Naive thymus-derived CD4-positive, alpha-beta T cell (primary cell): ENCODE data around the gene AKAP8. TPM values are rescaled to one million over a fixed set of nuclear protein-coding genes. Genes with fewer than 3 reads are reported as not detected.
A peak's percentile ranks its signal among the peaks of the same experiment; 100 is the strongest.

Experiments
- ATAC-seq: fragments of 150-1000 bp; cut with Tn5 transposase; 2 replicates; pipeline ENCODE4 v1.10.0; 2021; ENCODE audit warnings: mild to moderate bottlenecking, moderate library complexity
- CTCF ChIA-PET: fragments of 350-600 bp; sonication (Branson Sonifier 250); formaldehyde crosslinking; loops from one replicate; lab custom pipeline; 2021; ENCODE audit warnings: antibody characterized with exemption; lab: Charles Lee
- POLR2A ChIA-PET: fragments of 350-600 bp; sonication (Branson Sonifier 250); formaldehyde crosslinking; loops from one replicate; lab custom pipeline; 2021; ENCODE audit warnings: antibody characterized with exemption, inconsistent platforms; lab: Charles Lee
- DNase-seq, 9 donors: peaks; one replicate each; pipeline versions ENCODE4 v3.0.0 to v3.0.0-alpha.2; 2020 to 2022; ENCODE audit warnings: mixed read lengths in 1 of 9
- H3K27ac ChIP-seq: one replicate; pipeline ENCODE4 v1.7.0; 2013; ENCODE audit warnings: mild to moderate bottlenecking, low read depth, low read length, moderate library complexity
- H3K27me3 ChIP-seq, 2 donors: one replicate each; pipeline ENCODE4 v1.7.0; 2013; ENCODE audit warnings: low read length in 2 of 2, mild to moderate bottlenecking in 2 of 2, moderate library complexity in 2 of 2; ENCODE audit not compliant: control insufficient read depth in 2 of 2, insufficient read depth in 2 of 2
- H3K36me3 ChIP-seq, 3 experiments: 1 replicate in 2 of 3; 2 replicates in 1 of 3; pipeline ENCODE4 v1.7.0; 2013; ENCODE audit warnings: low read length in 3 of 3, mild to moderate bottlenecking in 3 of 3, moderate library complexity in 1 of 3; ENCODE audit not compliant: insufficient read depth in 3 of 3, control insufficient read depth in 2 of 3
- H3K4me1 ChIP-seq, 2 donors: one replicate each; pipeline ENCODE4 v1.7.0; 2013; ENCODE audit warnings: low read length in 2 of 2, mild to moderate bottlenecking in 2 of 2, moderate library complexity in 1 of 2; ENCODE audit not compliant: control insufficient read depth in 2 of 2, insufficient read depth in 2 of 2
- H3K4me3 ChIP-seq: 2 replicates; pipeline ENCODE4 v1.7.0; 2013; ENCODE audit warnings: mild to moderate bottlenecking, low read length
- H3K9me3 ChIP-seq, 3 experiments: 1 replicate in 2 of 3; 2 replicates in 1 of 3; pipeline ENCODE4 v1.7.0; 2013; ENCODE audit warnings: low read length in 3 of 3; ENCODE audit not compliant: control insufficient read depth in 2 of 3
- H3K27ac Mint-ChIP-seq, 9 donors: one replicate each; pipeline ENCODE4 v1.8.0; 2020 to 2022; ENCODE audit warnings: mixed read lengths in 9 of 9, mild to moderate bottlenecking in 8 of 9, moderate library complexity in 5 of 9, inconsistent platforms in 2 of 9
- H3K27me3 Mint-ChIP-seq, 5 donors: one replicate each; pipeline ENCODE4 v1.8.0; 2021 to 2022; ENCODE audit warnings: mixed read lengths in 5 of 5, mild to moderate bottlenecking in 1 of 5
- H3K36me3 Mint-ChIP-seq, 5 donors: one replicate each; pipeline ENCODE4 v1.8.0; 2020 to 2022; ENCODE audit warnings: mixed read lengths in 5 of 5, mild to moderate bottlenecking in 3 of 5, inconsistent platforms in 1 of 5
- H3K4me1 Mint-ChIP-seq, 7 donors: one replicate each; pipeline ENCODE4 v1.8.0; 2020 to 2022; ENCODE audit warnings: mixed read lengths in 7 of 7, mild to moderate bottlenecking in 3 of 7, inconsistent platforms in 1 of 7
- H3K4me3 Mint-ChIP-seq, 10 donors: one replicate each; pipeline ENCODE4 v1.8.0; 2020 to 2022; ENCODE audit warnings: mild to moderate bottlenecking in 10 of 10, mixed read lengths in 10 of 10, moderate library complexity in 6 of 10, inconsistent platforms in 2 of 10
- H3K9me3 Mint-ChIP-seq, 11 donors: one replicate each; pipeline ENCODE4 v1.8.0; 2020 to 2022; ENCODE audit warnings: mixed read lengths in 11 of 11, mild to moderate bottlenecking in 4 of 11, inconsistent platforms in 1 of 11, moderate library complexity in 1 of 11
- intact Hi-C, 2 donors: fragments of 100-400 bp; cut with micrococcal nuclease; formaldehyde crosslinking; loops; one replicate each; pipeline ENCODE4 v1.15.1; 2023
- polyA plus RNA-seq, 2 donors: library from polyadenylated mRNA; unstranded; fragments of 300-500 nt; fragmentation: Illumina TruSeq; gene quantifications; one replicate each; pipeline ENCODE4 v1.2.3, GENCODE V29; 2021
- total RNA-seq, 6 experiments: library from RNA in 5 of 6; stranded (reverse) in 5 of 6; gene quantifications; 1 replicate in 5 of 6; 2 replicates in 1 of 6; pipeline ENCODE4 v1.2.3 and lab custom pipeline; 2021 to 2026

Gene AKAP8
- total and polyA plus RNA-seq, 7 experiments from 2014 or later = 11.9 to 81.2 (median 76.4) TPM

DNA sequence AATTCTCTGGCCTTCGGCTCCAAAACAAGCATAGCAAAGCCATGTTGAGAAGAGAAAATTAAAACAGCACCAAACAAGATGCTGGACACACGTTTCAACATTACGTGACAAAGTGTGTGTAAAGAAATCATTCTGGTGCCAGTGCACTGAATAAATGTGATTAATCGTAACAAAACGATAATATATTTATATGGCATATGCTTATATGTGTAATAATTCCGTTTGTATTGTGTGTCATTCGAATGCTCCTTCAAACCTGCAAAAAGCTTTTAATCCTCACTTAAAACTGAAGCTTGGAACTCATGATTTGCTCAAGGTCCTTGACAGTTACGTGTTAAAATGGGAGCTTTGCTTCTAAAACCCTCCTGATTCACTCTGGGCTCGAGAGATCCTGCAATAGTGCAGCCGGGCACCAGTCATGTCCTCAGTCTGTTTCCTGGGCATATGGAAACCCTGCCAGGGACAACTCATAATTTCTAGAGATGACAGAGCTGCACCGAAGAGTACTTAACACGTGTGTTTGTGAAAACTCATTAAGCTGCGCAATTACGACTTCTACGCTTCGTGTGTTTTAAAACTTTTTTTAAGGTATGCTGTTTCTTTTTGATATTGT lies 39.9 kb upstream of the AKAP8 start:
- DNase-seq = no peak
- no peaks in the 10 kb centered on the region for H3K9me3 ChIP-seq
- peaks cover 5 to 33% (median 9%) of the 10 kb centered on the region in 3 experiments for H3K36me3 ChIP-seq
- intact Hi-C loops = loop anchor here (1.0 to 2.0 kb wide), 16 partner anchors 13 to 417 kb away; partner anchors contain the start of genes AKAP8 (in 2 of the 2) and RASAL3 (in 1 of the 2)
- no peaks in the 10 kb centered on the region for H3K27me3 Mint-ChIP-seq
- POLR2A ChIA-PET = interaction anchor here (0.6 to 6.9 kb wide), 25 partner anchors 9 to 657 kb away, joined by 3 to 128 read pairs (median 5); partner anchors contain the start of genes AKAP8, BRD4, RASAL3 and TPM4
- H3K4me3 Mint-ChIP-seq = peak overlapping the region; percentile 92 to 100 (median 99)
- no peak overlapping the region for H3K4me3 ChIP-seq
- peak overlapping the region in 8 of 9 donors; percentile 28 to 97 (median 96) for H3K27ac Mint-ChIP-seq
- H3K27me3 ChIP-seq = no peaks in the 10 kb centered on the region
- peak overlapping the region; percentile 28 for H3K27ac ChIP-seq
- peaks cover 13 to 26% (median 21%) of the 10 kb centered on the region in 5 donors for H3K36me3 Mint-ChIP-seq
- H3K4me1 Mint-ChIP-seq = peaks cover 29 to 51% (median 40%) of the 10 kb centered on the region in 7 donors
- peaks cover 0 to 6% (median 0%) of the 10 kb centered on the region in 11 donors for H3K9me3 Mint-ChIP-seq
- H3K4me1 ChIP-seq = peaks cover 23 to 25% of the 10 kb centered on the region in 2 donors
- ATAC-seq = no peak
- CTCF ChIA-PET = interaction anchor here (0.6 to 10.2 kb wide), 25 partner anchors 10 to 915 kb away, joined by 3 to 182 read pairs (median 7); partner anchors contain the start of genes AKAP8 and RASAL3

DNA sequence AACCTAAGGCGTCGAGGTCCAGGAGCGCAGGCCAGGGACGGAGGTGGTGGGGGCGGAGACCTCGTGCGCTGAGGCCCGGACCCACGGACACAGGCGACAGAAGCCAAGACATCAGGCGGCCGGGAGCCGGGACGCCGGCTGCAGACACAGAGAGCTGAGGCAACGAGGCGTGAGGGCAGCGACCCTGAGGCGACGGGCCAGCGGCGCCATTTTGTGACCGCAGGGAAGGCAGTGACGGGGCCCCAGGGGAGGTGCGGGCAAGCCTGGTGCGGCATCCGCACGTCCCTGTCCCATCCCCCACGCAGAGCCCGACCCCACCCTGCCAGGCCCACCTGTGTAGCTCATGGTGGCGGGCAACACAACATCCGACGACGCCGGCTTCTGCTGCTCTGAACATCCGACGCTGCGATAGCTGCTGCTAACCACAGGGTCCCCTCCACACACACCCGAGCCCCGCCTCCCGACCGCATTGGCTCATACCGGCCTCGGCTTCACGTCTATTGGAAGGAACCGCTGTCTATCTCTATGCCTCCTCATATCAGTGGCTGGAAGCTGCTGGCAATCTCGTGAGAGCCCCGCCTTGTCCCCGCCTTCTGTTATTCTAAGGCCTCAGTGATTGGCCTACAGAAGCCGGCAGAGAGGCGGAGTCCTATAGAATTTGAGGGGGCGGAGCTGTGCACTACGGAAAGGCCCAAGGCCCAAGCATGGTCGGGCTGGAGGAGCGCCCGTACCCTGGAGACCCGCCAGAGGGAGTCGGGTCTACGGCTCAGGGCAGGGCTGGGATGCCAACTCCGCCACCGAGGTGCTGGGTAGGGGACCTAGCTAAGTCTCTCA lies 39.2 kb upstream of the AKAP8 start, which contains the start of gene AKAP8L:
AKAP8L (minus strand) TSS at position 410 of the 834 bp plus-strand sequence; CDS start at position 345, 65 bp downstream.
- Mint-ChIP-seq H3K4me1 (peaks cover 31 to 53% (median 42%) of the 10 kb centered on the region in 7 donors), H3K27me3 (no peaks in the 10 kb centered on the region), H3K9me3 (peaks cover 0 to 6% (median 0%) of the 10 kb centered on the region in 11 donors), H3K36me3 (peaks cover 13 to 27% (median 19%) of the 10 kb centered on the region in 5 donors), H3K27ac (peak within 1 kb of the TSS; percentile 94 to 99 (median 97)), H3K4me3 (peak within 1 kb of the TSS; percentile 92 to 100 (median 99))
- peak within 1 kb of the TSS; percentile 71 for H3K4me3 ChIP-seq
- CTCF ChIA-PET = interaction anchor here (0.6 to 10.2 kb wide), 30 partner anchors 9 to 914 kb away, joined by 3 to 182 read pairs (median 6); partner anchors contain the start of genes AKAP8, BRD4 and RASAL3
- DNase-seq = peak; percentile 90 to 100 (median 99)
- peak; percentile 95 for ATAC-seq
- peak within 1 kb of the TSS; percentile 88 for H3K27ac ChIP-seq
- H3K4me1 ChIP-seq = peaks cover 23 to 25% of the 10 kb centered on the region in 2 donors
- no peaks in the 10 kb centered on the region for H3K27me3 ChIP-seq
- POLR2A ChIA-PET = interaction anchor here (0.5 to 6.9 kb wide), 28 partner anchors 9 to 657 kb away, joined by 3 to 128 read pairs (median 4); partner anchors contain the start of genes AKAP8, BRD4, RASAL3 and TPM4
- H3K36me3 ChIP-seq = peaks cover 5 to 26% (median 7%) of the 10 kb centered on the region in 3 experiments
- H3K9me3 ChIP-seq = no peaks in the 10 kb centered on the region
- intact Hi-C loops = loop anchor here (1.0 to 2.0 kb wide), 16 partner anchors 14 to 418 kb away; partner anchors contain the start of genes AKAP8 (in 2 of the 2) and RASAL3 (in 1 of the 2)

DNA sequence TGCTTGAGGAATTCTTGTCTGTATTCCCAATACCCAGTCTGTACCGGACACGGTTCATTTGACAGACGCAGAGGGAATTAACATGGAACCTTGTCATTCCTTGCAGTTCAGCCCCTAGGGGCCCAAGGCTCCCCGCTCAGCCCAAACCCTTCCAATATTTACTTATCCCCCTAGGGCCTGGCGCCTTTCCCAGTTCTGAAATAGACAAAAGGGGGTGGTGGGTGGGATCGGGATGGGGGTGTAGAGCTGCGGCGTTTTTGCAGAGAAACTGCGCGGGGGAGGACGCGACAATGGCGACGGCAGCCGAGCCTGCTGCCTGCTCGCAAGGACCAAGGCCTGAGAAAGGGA lies 38.6 kb upstream of the AKAP8 start:
- Histone ChIP-seq H3K27ac (peak overlapping the region; percentile 88), H3K27me3 (no peaks in the 10 kb centered on the region), H3K9me3 (no peaks in the 10 kb centered on the region), H3K4me1 (peaks cover 28 to 31% of the 10 kb centered on the region in 2 donors), H3K36me3 (peaks cover 1 to 22% (median 3%) of the 10 kb centered on the region in 3 experiments), H3K4me3 (peak overlapping the region; percentile 71)
- Mint-ChIP-seq H3K9me3 (peaks cover 0 to 5% (median 0%) of the 10 kb centered on the region in 11 donors), H3K36me3 (peaks cover 9 to 25% (median 15%) of the 10 kb centered on the region in 5 donors), H3K4me3 (peak overlapping the region; percentile 92 to 100 (median 99)), H3K27ac (peak overlapping the region; percentile 94 to 99 (median 97)), H3K27me3 (no peaks in the 10 kb centered on the region), H3K4me1 (peaks cover 32 to 59% (median 45%) of the 10 kb centered on the region in 7 donors)
- ATAC-seq (no peak), DNase-seq (no peak)
- ChIA-PET CTCF (interaction anchor here (0.8 to 10.2 kb wide), 18 partner anchors 9 to 326 kb away, joined by 3 to 182 read pairs (median 8); partner anchors contain the start of genes AKAP8, BRD4 and RASAL3), POLR2A (interaction anchor here (0.6 to 6.9 kb wide), 20 partner anchors 8 to 326 kb away, joined by 3 to 128 read pairs (median 4); partner anchors contain the start of genes AKAP8, BRD4 and RASAL3)
- intact Hi-C loops = loop anchor here (2.0 kb wide), 3 partner anchors 87 to 419 kb away; no protein-coding TSS in a partner anchor

DNA sequence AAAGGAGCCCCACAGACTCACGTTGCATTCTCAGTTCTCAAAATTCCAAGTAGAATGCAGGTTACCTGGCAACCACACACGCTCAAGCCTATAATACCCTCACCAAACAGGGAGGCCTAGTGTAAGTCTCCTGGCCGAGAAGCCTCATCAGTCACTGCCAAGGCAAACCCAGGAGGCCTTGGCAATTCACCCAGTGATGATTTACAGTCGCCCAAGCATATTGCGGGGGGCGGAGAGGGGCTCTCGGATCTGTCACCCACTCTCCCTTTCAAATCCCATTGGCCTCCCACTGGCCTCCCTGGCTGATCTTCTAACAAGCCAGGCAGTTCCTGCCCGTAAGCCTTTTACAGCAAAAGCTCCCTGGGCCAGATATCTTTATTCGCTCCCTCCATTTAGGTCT lies 38.1 kb upstream of the AKAP8 start:
- ChIA-PET POLR2A (interaction anchor here (0.6 to 6.9 kb wide), 7 partner anchors 10 to 136 kb away, joined by 3 to 128 read pairs (median 4); partner anchors contain the start of gene AKAP8), CTCF (interaction anchor here (1.5 to 10.2 kb wide), 6 partner anchors 15 to 241 kb away, joined by 4 to 182 read pairs (median 10); no protein-coding TSS in a partner anchor)
- peak overlapping the region; percentile 94 to 99 (median 97) for H3K27ac Mint-ChIP-seq
- Histone ChIP-seq H3K4me1 (peaks cover 33 to 35% of the 10 kb centered on the region in 2 donors), H3K4me3 (peak overlapping the region; percentile 71), H3K27ac (peak overlapping the region; percentile 88), H3K36me3 (peaks cover 0 to 21% (median 0%) of the 10 kb centered on the region in 3 experiments), H3K9me3 (no peaks in the 10 kb centered on the region), H3K27me3 (no peaks in the 10 kb centered on the region)
- ATAC-seq = no peak
- H3K9me3 Mint-ChIP-seq = peaks cover 0 to 4% (median 0%) of the 10 kb centered on the region in 11 donors
- intact Hi-C loops = loop anchor here (2.0 kb wide), 3 partner anchors 87 to 419 kb away; no protein-coding TSS in a partner anchor
- H3K27me3 Mint-ChIP-seq = no peaks in the 10 kb centered on the region
- H3K4me1 Mint-ChIP-seq = peaks cover 32 to 64% (median 49%) of the 10 kb centered on the region in 7 donors
- H3K36me3 Mint-ChIP-seq = peaks cover 5 to 23% (median 10%) of the 10 kb centered on the region in 5 donors
- peak overlapping the region; percentile 92 to 100 (median 99) for H3K4me3 Mint-ChIP-seq
- no peak for DNase-seq

DNA sequence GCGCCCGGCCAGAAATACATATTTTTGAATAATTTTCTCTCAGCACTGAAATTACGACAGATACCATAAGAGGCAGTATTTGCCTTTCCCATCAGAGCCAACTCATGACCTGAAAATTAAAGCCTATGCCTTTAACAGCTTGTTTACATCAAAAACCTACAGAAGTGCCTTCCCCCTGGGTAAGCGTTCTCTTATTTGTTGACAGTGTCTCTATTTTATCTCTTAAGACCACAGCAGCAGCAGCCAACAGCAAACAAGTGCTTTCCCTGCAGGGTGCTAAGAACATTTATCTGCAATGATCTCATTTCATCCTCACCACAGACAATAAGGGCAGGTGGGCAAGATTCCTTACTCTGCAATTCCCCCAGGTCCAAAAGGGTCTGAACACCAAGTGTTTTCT lies 33.2 kb upstream of the AKAP8 start:
- Mint-ChIP-seq H3K36me3 (peaks cover 0 to 12% (median 6%) of the 10 kb centered on the region in 5 donors), H3K4me1 (peaks cover 26 to 71% (median 48%) of the 10 kb centered on the region in 7 donors)

More for the DNA sequence above, 33.2 kb upstream of the AKAP8 start:
- DNase-seq = no peak
- H3K4me3 Mint-ChIP-seq = peak overlapping the region in 8 of 10 donors; percentile 5 to 48 (median 25)
- no peaks in the 10 kb centered on the region for H3K27me3 Mint-ChIP-seq
- ATAC-seq = no peak
- intact Hi-C loops = no loop called here
- peak overlapping the region in 5 of 9 donors; percentile 14 to 87 (median 49) for H3K27ac Mint-ChIP-seq
- Histone ChIP-seq H3K4me3 (no peak overlapping the region), H3K4me1 (peaks cover 25 to 26% of the 10 kb centered on the region in 2 donors), H3K27ac (no peak overlapping the region), H3K9me3 (no peaks in the 10 kb centered on the region), H3K27me3 (no peaks in the 10 kb centered on the region), H3K36me3 (peaks cover 0 to 36% (median 7%) of the 10 kb centered on the region in 3 experiments)
- H3K9me3 Mint-ChIP-seq = no peaks in the 10 kb centered on the region
- ChIA-PET CTCF (interaction anchor here (0.6 to 10.2 kb wide), 2 partner anchors 63 to 141 kb away, joined by 4 to 182 read pairs; no protein-coding TSS in a partner anchor), POLR2A (interaction anchor here (0.7 kb wide), 1 partner anchor 1060 kb away, joined by 3 read pairs; no protein-coding TSS in a partner anchor)
